ENCODE results near the gene SIN3A.
"Not testable (repeated sequence)": the region's sequence is repeated elsewhere in the genome, so short reads cannot be mapped to it uniquely, and the experiment has no call there.

SIN3A gene

GRCh38 chr15:75347222-75348033 is 104.1 kb downstream of the SIN3A start:
- H3K18ac ChIP-seq (ENCODE audit: low read length): peak overlapping the region; percentile 31
- no peak overlapping the region for H2BK15ac ChIP-seq (replicated peaks; ENCODE audit: low read depth)
- peak; percentile 36 for DNase-seq
- H3K4ac ChIP-seq (ENCODE audit: low read depth, low read length): no peak overlapping the region
- H4K8ac ChIP-seq (ENCODE audit: low read depth, low read length): no peak overlapping the region
- H2AK5ac ChIP-seq (ENCODE audit: low read length): no peak overlapping the region
- no peaks in the 10 kb centered on the region for H3K27me3 ChIP-seq (ENCODE audit: insufficient read depth, low read length, poor library complexity)
- H2BK120ac ChIP-seq (ENCODE audit: low read depth, low read length): no peak overlapping the region
- no peak overlapping the region for H3K27ac ChIP-seq (ENCODE audit: low read depth, low read length)
- no peaks in the 10 kb centered on the region for H3K4me1 ChIP-seq (ENCODE audit: control insufficient read depth, low read depth, low read length)
- H3K4me2 ChIP-seq (ENCODE audit: low read length): peak overlapping the region; percentile 83
- no CpG with 5 or more reads among the region's 65 CpGs for WGBS (ENCODE audit: extremely low coverage, insufficient coverage, low lambda C conversion rate)
- H3K79me1 ChIP-seq (ENCODE audit: low read length): no peaks in the 10 kb centered on the region
- H3K79me2 ChIP-seq (ENCODE audit: control insufficient read depth, insufficient read depth, low read length): no peaks in the 10 kb centered on the region
- H3K36me3 ChIP-seq (ENCODE audit: control insufficient read depth, insufficient read depth, low read length): no peaks in the 10 kb centered on the region
- peak overlapping the region; percentile 71 for H3K4me3 ChIP-seq (ENCODE audit: low read length)
- no peak overlapping the region for H4K5ac ChIP-seq (ENCODE audit: low read length)
- H2BK5ac ChIP-seq (ENCODE audit: low read length): no peak overlapping the region
- peak overlapping the region; percentile 87 for H3K56ac ChIP-seq (ENCODE audit: low read length)
- H3K9ac ChIP-seq (ENCODE audit: low read length): peak overlapping the region; percentile 80
- peak overlapping the region; percentile 74 for H3K23ac ChIP-seq (ENCODE audit: low read length)

- Histone ChIP-seq H2AK5ac (ENCODE audit: low read length) (no peak within 1 kb of the TSS), H3K27me3 (ENCODE audit: insufficient read depth, low read length, poor library complexity) (no peaks in the 10 kb centered on the region), H2BK5ac (ENCODE audit: low read length) (no peak within 1 kb of the TSS), H3K27ac (ENCODE audit: low read depth, low read length) (no peak within 1 kb of the TSS), H3K56ac (ENCODE audit: low read length) (peak within 1 kb of the TSS; percentile 87), H4K5ac (ENCODE audit: low read length) (no peak within 1 kb of the TSS), H3K4me3 (ENCODE audit: low read length) (peak within 1 kb of the TSS; percentile 71), H3K4ac (ENCODE audit: low read depth, low read length) (no peak within 1 kb of the TSS), H2BK120ac (ENCODE audit: low read depth, low read length) (no peak within 1 kb of the TSS), H3K79me2 (ENCODE audit: control insufficient read depth, insufficient read depth, low read length) (no peaks in the 10 kb centered on the region), H3K9ac (ENCODE audit: low read length) (peak within 1 kb of the TSS; percentile 80), H3K79me1 (ENCODE audit: low read length) (no peaks in the 10 kb centered on the region), H3K4me2 (ENCODE audit: low read length) (peak within 1 kb of the TSS; percentile 83), H3K4me1 (ENCODE audit: control insufficient read depth, low read depth, low read length) (no peaks in the 10 kb centered on the region), H4K8ac (ENCODE audit: low read depth, low read length) (no peak within 1 kb of the TSS), H3K36me3 (ENCODE audit: control insufficient read depth, insufficient read depth, low read length) (no peaks in the 10 kb centered on the region), H2BK15ac (replicated peaks; ENCODE audit: low read depth) (no peak within 1 kb of the TSS), H3K18ac (ENCODE audit: low read length) (peak within 1 kb of the TSS; percentile 31), H3K23ac (ENCODE audit: low read length) (peak within 1 kb of the TSS; percentile 74)
- no CpG with 5 or more reads among the region's 20 CpGs for WGBS (ENCODE audit: extremely low coverage, insufficient coverage, low lambda C conversion rate)
- peak; percentile 39 for DNase-seq
These were observed 104.7 kb downstream of the SIN3A start, which contains the start of gene NEIL1 for GRCh38 chr15:75346796-75347221. Gene NEIL1, plus strand, starts transcription at chr15:75347039. Its CDS starts 1,867 bp downstream, at chr15:75348906.

DNA sequence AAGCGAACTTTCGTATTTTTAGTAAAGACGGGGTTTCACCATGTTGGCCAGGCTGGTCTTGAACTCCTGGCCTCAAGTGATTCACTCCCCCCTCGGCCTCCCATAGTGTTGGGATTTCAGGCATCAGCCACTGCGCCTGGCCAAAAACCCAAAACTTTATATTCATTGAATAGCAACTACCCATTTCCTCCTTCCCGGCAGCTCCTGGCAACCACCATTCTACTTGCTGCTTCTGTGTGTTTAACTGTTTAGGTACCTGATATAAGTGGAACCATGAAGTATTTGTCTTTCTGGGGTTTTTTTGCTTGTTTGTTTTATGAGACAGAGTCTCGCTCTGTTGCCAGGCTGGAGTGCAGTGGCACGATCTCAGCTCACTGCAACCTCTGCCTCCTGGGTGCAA is 107.5 kb downstream of the SIN3A start:
- H3K27me3 ChIP-seq (ENCODE audit: insufficient read depth, low read length, poor library complexity); H3K27ac ChIP-seq (ENCODE audit: low read depth, low read length); H2BK5ac ChIP-seq (ENCODE audit: low read length); H3K56ac ChIP-seq (ENCODE audit: low read length); H4K8ac ChIP-seq (ENCODE audit: low read depth, low read length); H3K79me2 ChIP-seq (ENCODE audit: control insufficient read depth, insufficient read depth, low read length); H2BK120ac ChIP-seq (ENCODE audit: low read depth, low read length); H3K4me2 ChIP-seq (ENCODE audit: low read length); H3K4me3 ChIP-seq (ENCODE audit: low read length); H3K4ac ChIP-seq (ENCODE audit: low read depth, low read length); H2BK15ac ChIP-seq (replicated peaks; ENCODE audit: low read depth); DNase-seq; H3K4me1 ChIP-seq (ENCODE audit: control insufficient read depth, low read depth, low read length); H4K5ac ChIP-seq (ENCODE audit: low read length); H3K79me1 ChIP-seq (ENCODE audit: low read length); H3K9ac ChIP-seq (ENCODE audit: low read length); H3K36me3 ChIP-seq (ENCODE audit: control insufficient read depth, insufficient read depth, low read length); H2AK5ac ChIP-seq (ENCODE audit: low read length); H3K18ac ChIP-seq (ENCODE audit: low read length); H3K23ac ChIP-seq (ENCODE audit: low read length): not testable (repeated sequence)
- no CpG with 5 or more reads among the region's 8 CpGs for WGBS (ENCODE audit: extremely low coverage, insufficient coverage, low lambda C conversion rate)

GRCh38 chr15:75342221-75342620 is 109.3 kb downstream of the SIN3A start:
- no peak overlapping the region for H4K5ac ChIP-seq (ENCODE audit: low read length)
- no peak overlapping the region for H3K9ac ChIP-seq (ENCODE audit: low read length)
- no peak overlapping the region for H3K4me2 ChIP-seq (ENCODE audit: low read length)
- no peaks in the 10 kb centered on the region for H3K79me1 ChIP-seq (ENCODE audit: low read length)
- H3K56ac ChIP-seq (ENCODE audit: low read length): no peak overlapping the region
- H2BK15ac ChIP-seq (replicated peaks; ENCODE audit: low read depth): no peak overlapping the region
- no peaks in the 10 kb centered on the region for H3K4me1 ChIP-seq (ENCODE audit: control insufficient read depth, low read depth, low read length)
- H2AK5ac ChIP-seq (ENCODE audit: low read length): no peak overlapping the region
- H3K18ac ChIP-seq (ENCODE audit: low read length): no peak overlapping the region
- no peak overlapping the region for H3K27ac ChIP-seq (ENCODE audit: low read depth, low read length)
- DNase-seq: no peak
- H2BK5ac ChIP-seq (ENCODE audit: low read length): no peak overlapping the region
- no peaks in the 10 kb centered on the region for H3K27me3 ChIP-seq (ENCODE audit: insufficient read depth, low read length, poor library complexity)
- H3K36me3 ChIP-seq (ENCODE audit: control insufficient read depth, insufficient read depth, low read length): no peaks in the 10 kb centered on the region
- H3K79me2 ChIP-seq (ENCODE audit: control insufficient read depth, insufficient read depth, low read length): no peaks in the 10 kb centered on the region
- H3K23ac ChIP-seq (ENCODE audit: low read length): no peak overlapping the region
- H4K8ac ChIP-seq (ENCODE audit: low read depth, low read length): no peak overlapping the region
- H3K4ac ChIP-seq (ENCODE audit: low read depth, low read length): no peak overlapping the region
- H3K4me3 ChIP-seq (ENCODE audit: low read length): no peak overlapping the region
- no peak overlapping the region for H2BK120ac ChIP-seq (ENCODE audit: low read depth, low read length)
- WGBS (ENCODE audit: extremely low coverage, insufficient coverage, low lambda C conversion rate): no CpG with 5 or more reads among the region's 6 CpGs

DNA sequence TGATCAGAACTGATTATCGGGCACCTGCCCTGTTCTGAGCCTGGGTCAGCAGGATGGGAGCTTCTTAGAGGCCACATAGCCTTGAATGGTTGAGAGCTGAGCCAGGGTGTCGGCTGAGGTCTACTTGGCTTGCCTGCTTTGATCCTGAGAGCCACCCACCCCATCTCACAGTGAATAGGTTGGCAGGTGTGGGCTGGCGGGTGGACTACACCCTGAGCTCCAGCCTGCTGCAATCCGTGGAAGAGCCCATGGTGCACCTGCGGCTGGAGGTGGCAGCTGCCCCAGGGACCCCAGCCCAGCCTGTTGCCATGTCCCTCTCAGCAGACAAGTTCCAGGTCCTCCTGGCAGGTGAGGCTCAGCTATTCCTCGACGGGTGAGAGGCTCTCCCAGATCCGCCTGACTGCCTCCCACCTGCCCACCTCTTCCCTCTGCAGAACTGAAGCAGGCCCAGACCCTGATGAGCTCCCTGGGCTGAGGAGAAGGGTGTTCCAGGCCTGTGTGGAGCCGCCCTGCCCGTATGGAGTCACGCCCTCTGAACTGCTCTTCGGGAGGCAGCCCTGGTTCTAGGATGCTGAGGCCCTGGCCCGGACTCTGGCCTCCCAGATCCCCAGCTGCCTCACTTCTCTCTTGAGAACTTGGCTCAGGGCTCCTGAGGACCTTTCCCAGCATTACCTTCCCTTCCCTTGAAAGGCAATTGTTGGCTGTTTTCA is 111.8 kb downstream of the SIN3A start:
- H3K4me2 ChIP-seq (ENCODE audit: low read length): no peak overlapping the region
- H3K56ac ChIP-seq (ENCODE audit: low read length): no peak overlapping the region
- H4K8ac ChIP-seq (ENCODE audit: low read depth, low read length): no peak overlapping the region
- no peaks in the 10 kb centered on the region for H3K27me3 ChIP-seq (ENCODE audit: insufficient read depth, low read length, poor library complexity)
- H2AK5ac ChIP-seq (ENCODE audit: low read length): no peak overlapping the region
- no peaks in the 10 kb centered on the region for H3K4me1 ChIP-seq (ENCODE audit: control insufficient read depth, low read depth, low read length)
- H4K5ac ChIP-seq (ENCODE audit: low read length): no peak overlapping the region
- H3K36me3 ChIP-seq (ENCODE audit: control insufficient read depth, insufficient read depth, low read length): no peaks in the 10 kb centered on the region
- no peak overlapping the region for H3K27ac ChIP-seq (ENCODE audit: low read depth, low read length)
- WGBS (ENCODE audit: extremely low coverage, insufficient coverage, low lambda C conversion rate): no CpG with 5 or more reads among the region's 13 CpGs
- no peak overlapping the region for H3K18ac ChIP-seq (ENCODE audit: low read length)
- peaks cover 3% of the 10 kb centered on the region for H3K79me2 ChIP-seq (ENCODE audit: control insufficient read depth, insufficient read depth, low read length)
- H2BK5ac ChIP-seq (ENCODE audit: low read length): no peak overlapping the region
- no peak overlapping the region for H3K9ac ChIP-seq (ENCODE audit: low read length)
- no peak overlapping the region for H3K4me3 ChIP-seq (ENCODE audit: low read length)
- DNase-seq: no peak
- H3K79me1 ChIP-seq (ENCODE audit: low read length): peaks cover 3% of the 10 kb centered on the region
- no peak overlapping the region for H2BK15ac ChIP-seq (replicated peaks; ENCODE audit: low read depth)
- H3K23ac ChIP-seq (ENCODE audit: low read length): no peak overlapping the region
- H2BK120ac ChIP-seq (ENCODE audit: low read depth, low read length): no peak overlapping the region
- no peak overlapping the region for H3K4ac ChIP-seq (ENCODE audit: low read depth, low read length)

All from mesendoderm (in vitro differentiated cells).